DMS 273 (cell line): Measurements from ENCODE around the gene RALY.
A peak's percentile ranks its signal among the peaks of the same experiment; 100 is the strongest.

Experiments used
- DNase-seq: peaks from one replicate; lab custom pipeline; 2025; ENCODE audit not compliant: unreplicated experiment; lab: John Stamatoyannopoulos, UW

RALY gene

GRCh38 chr20:34047010-34047687 is 53.4 kb downstream of the RALY start:
- DNase-seq, result no peak

GRCh38 chr20:34047917-34048316 is 54.2 kb downstream of the RALY start:
- DNase-seq, result no peak

GRCh38 chr20:34049389-34049788 is 55.7 kb downstream of the RALY start:
- DNase-seq, result no peak

- peak; percentile 33 for DNase-seq
Observed at GRCh38 chr20:34049897-34050695, 56.4 kb downstream of the RALY start.

GRCh38 chr20:34052414-34052813 is 58.7 kb downstream of the RALY start:
- DNase-seq, result no peak

GRCh38 chr20:34055290-34055689 is 61.6 kb downstream of the RALY start:
- DNase-seq, result no peak

- no peak for DNase-seq
Observed at GRCh38 chr20:34058831-34059230, 65.1 kb downstream of the RALY start.

- DNase-seq, result no peak
Observed at GRCh38 chr20:34060970-34061369, 67.3 kb downstream of the RALY start.

- DNase-seq, result no peak
Observed at GRCh38 chr20:34061695-34062094, 68.0 kb downstream of the RALY start.

GRCh38 chr20:34062570-34063482 is 69.1 kb downstream of the RALY start:
- no peak for DNase-seq

- no peak for DNase-seq
Observed at GRCh38 chr20:34064286-34064685, 70.6 kb downstream of the RALY start.

GRCh38 chr20:34065260-34065659 is 71.5 kb downstream of the RALY start:
- no peak for DNase-seq

- no peak for DNase-seq
Observed at GRCh38 chr20:34066476-34067090, 72.9 kb downstream of the RALY start.

- no peak for DNase-seq
Observed at GRCh38 chr20:34068001-34068400, 74.3 kb downstream of the RALY start.

GRCh38 chr20:34069341-34070078 is 75.8 kb downstream of the RALY start:
- DNase-seq, result peak; percentile 92

- no peak for DNase-seq
Observed at GRCh38 chr20:34070079-34070439, 76.3 kb downstream of the RALY start.

- DNase-seq, result no peak
Observed at GRCh38 chr20:34070859-34071258, 77.1 kb downstream of the RALY start.

- DNase-seq, result no peak
Observed at GRCh38 chr20:34072076-34072475, 78.4 kb downstream of the RALY start.

- no peak for DNase-seq
Observed at GRCh38 chr20:34072778-34073177, 79.1 kb downstream of the RALY start.

- no peak for DNase-seq
Observed at GRCh38 chr20:34074101-34074760, 80.5 kb downstream of the RALY start.
